ENCODE data around the gene MPPED2. TPM values are rescaled to one million over a fixed set of nuclear protein-coding genes. Genes with fewer than 3 reads are reported as not detected.
"Not testable (repeated sequence)": the region's sequence is repeated elsewhere in the genome, so short reads cannot be mapped to it uniquely, and the experiment has no call there.

MPPED2 gene
- total and polyA plus RNA-seq, 5 experiments from 2014 or later, result 1.4 to 4.9 (median 3.3) TPM; not detected in 2

DNA sequence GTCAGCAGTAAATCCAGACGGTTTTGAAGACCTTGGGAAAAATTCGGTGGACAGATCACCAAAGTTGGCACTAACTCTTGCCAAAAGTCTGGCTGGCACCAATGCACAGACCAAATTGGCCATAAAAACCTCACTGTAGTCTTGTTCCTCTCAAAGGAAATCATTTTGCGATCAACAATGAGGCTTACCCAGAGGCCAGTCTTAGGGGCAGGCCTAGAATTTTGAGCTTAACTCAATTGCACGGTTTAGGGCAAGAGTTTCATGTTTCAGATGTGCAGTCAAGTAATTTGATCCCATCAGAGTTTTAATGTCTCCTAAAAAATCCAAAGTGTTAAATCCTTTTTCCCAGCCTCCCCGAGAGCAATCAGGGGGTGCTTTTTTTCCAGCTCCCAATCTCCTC, 19.0 kb downstream of the MPPED2 start:
- Mint-ChIP-seq H3K27me3 (peaks cover 2 to 41% (median 6%) of the 10 kb centered on the region in 5 donors), H3K4me1 (no peaks in the 10 kb centered on the region), H3K9me3 (no peaks in the 10 kb centered on the region), H3K4me3 (no peak overlapping the region), H3K36me3 (no peaks in the 10 kb centered on the region), H3K27ac (no peak overlapping the region)
- DNase-seq (no peak), ATAC-seq (no peak)
- POLR2A ChIA-PET, result no interaction called here

- DNase-seq, result no peak
- H3K4me3 Mint-ChIP-seq, result no peak overlapping the region
- no peaks in the 10 kb centered on the region for H3K36me3 Mint-ChIP-seq
- H3K27ac Mint-ChIP-seq, result no peak overlapping the region
- no peaks in the 10 kb centered on the region for H3K9me3 Mint-ChIP-seq
- POLR2A ChIA-PET, result no interaction called here
- no peak for ATAC-seq
- H3K4me1 Mint-ChIP-seq, result peaks cover 0 to 4% (median 0%) of the 10 kb centered on the region in 4 donors
- H3K27me3 Mint-ChIP-seq, result peaks cover 2 to 41% (median 6%) of the 10 kb centered on the region in 5 donors
Observed at GRCh38 chr11:30566482-30566881, 19.7 kb downstream of the MPPED2 start.

DNA sequence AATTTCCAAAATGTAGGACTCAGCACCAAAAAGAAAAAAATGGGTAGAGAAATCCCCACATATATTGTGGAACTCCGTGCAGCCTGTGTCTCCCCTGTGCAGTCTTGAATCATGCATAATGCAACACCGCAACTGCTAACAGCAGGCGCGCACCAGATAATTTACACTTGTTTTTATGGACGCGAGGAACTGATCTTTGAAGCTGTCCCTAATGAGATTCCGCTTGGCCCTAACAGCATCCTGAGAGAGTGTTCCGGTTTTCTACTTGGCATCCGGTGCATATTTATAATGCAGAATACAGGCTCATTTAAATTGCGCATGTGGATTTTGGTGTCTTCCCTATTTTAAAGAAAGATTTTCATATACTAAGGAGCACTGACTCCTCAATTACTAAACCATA, 21.1 kb downstream of the MPPED2 start:
- no peaks in the 10 kb centered on the region for H3K36me3 Mint-ChIP-seq
- H3K4me1 Mint-ChIP-seq, result peaks cover 0 to 6% (median 2%) of the 10 kb centered on the region in 4 donors
- H3K27me3 Mint-ChIP-seq, result peaks cover 2 to 38% (median 6%) of the 10 kb centered on the region in 5 donors
- ATAC-seq (no peak), DNase-seq (no peak)
- POLR2A ChIA-PET, result no interaction called here
- H3K27ac Mint-ChIP-seq, result no peak overlapping the region
- no peaks in the 10 kb centered on the region for H3K9me3 Mint-ChIP-seq
- H3K4me3 Mint-ChIP-seq, result no peak overlapping the region

- ATAC-seq (no peak), DNase-seq (no peak)
- no peak overlapping the region for H3K27ac Mint-ChIP-seq
- H3K27me3 Mint-ChIP-seq, result peaks cover 2 to 24% (median 4%) of the 10 kb centered on the region in 5 donors
- H3K9me3 Mint-ChIP-seq, result peaks cover 0 to 2% (median 0%) of the 10 kb centered on the region in 9 donors
- peaks cover 0 to 6% (median 2%) of the 10 kb centered on the region in 4 donors for H3K4me1 Mint-ChIP-seq
- POLR2A ChIA-PET, result interaction anchor here (0.5 kb wide), 1 partner anchor 874 kb away, joined by 3 read pairs; no protein-coding TSS in a partner anchor
- no peaks in the 10 kb centered on the region for H3K36me3 Mint-ChIP-seq
- no peak overlapping the region for H3K4me3 Mint-ChIP-seq
Observed at GRCh38 chr11:30561691-30562415, 24.3 kb downstream of the MPPED2 start.

- H3K9me3 Mint-ChIP-seq, result peaks cover 0 to 2% (median 0%) of the 10 kb centered on the region in 9 donors
- no peak overlapping the region for H3K27ac Mint-ChIP-seq
- peaks cover 0 to 6% (median 2%) of the 10 kb centered on the region in 4 donors for H3K4me1 Mint-ChIP-seq
- DNase-seq, result no peak
- POLR2A ChIA-PET, result no interaction called here
- no peak overlapping the region for H3K4me3 Mint-ChIP-seq
- H3K27me3 Mint-ChIP-seq, result peaks cover 2 to 18% (median 4%) of the 10 kb centered on the region in 5 donors
- ATAC-seq, result no peak
- H3K36me3 Mint-ChIP-seq, result no peaks in the 10 kb centered on the region
Observed at GRCh38 chr11:30560206-30561106, 25.7 kb downstream of the MPPED2 start.

- POLR2A ChIA-PET, result no interaction called here
Observed at GRCh38 chr11:30559004-30559403, 27.1 kb downstream of the MPPED2 start.

GRCh38 chr11:30554587-30554986, 31.6 kb downstream of the MPPED2 start:
- H3K9me3 Mint-ChIP-seq, H3K4me3 Mint-ChIP-seq, ATAC-seq, H3K36me3 Mint-ChIP-seq, H3K4me1 Mint-ChIP-seq, DNase-seq, POLR2A ChIA-PET, H3K27ac Mint-ChIP-seq, H3K27me3 Mint-ChIP-seq: not testable (repeated sequence)

More at GRCh38 chr11:30559004-30559403, 27.1 kb downstream of the MPPED2 start:
- peaks cover 0 to 2% (median 0%) of the 10 kb centered on the region in 9 donors for H3K9me3 Mint-ChIP-seq
- H3K27me3 Mint-ChIP-seq, result peaks cover 0 to 12% (median 2%) of the 10 kb centered on the region in 5 donors
- ATAC-seq, result no peak
- H3K27ac Mint-ChIP-seq, result no peak overlapping the region
- no peak overlapping the region for H3K4me3 Mint-ChIP-seq
- H3K36me3 Mint-ChIP-seq, result no peaks in the 10 kb centered on the region
- peaks cover 0 to 6% (median 2%) of the 10 kb centered on the region in 4 donors for H3K4me1 Mint-ChIP-seq
- no peak for DNase-seq

DNA sequence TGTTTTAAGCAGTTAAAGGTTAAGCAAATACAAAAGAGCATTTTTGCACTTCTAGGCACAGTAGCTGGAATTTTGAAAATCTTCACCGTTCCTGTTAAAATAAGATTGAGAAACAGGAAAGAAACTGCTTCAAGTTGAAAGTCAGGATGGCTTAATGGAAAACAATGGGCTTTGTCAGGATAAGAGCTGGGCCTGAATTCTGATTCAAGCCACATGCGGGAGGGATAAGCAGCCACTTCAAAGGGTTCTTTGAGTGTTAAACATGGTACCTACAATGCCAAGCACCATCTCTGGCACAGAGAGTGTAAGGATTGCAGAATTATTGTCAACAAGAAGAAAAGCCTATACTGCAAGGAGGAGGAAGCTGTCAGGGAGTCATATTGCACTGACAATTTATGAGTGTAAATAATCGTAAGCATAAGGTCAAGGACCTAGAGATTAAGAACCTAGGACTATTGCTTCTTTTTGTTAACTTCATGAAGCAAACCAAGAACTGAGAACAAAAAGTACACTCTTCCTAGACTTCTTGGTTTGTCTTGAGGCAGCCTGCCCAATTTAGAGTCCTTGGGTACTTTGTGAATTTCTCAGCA, 32.5 kb downstream of the MPPED2 start:
- no peak overlapping the region for H3K27ac Mint-ChIP-seq
- no peaks in the 10 kb centered on the region for H3K4me1 Mint-ChIP-seq
- no peak overlapping the region for H3K4me3 Mint-ChIP-seq
- no peaks in the 10 kb centered on the region for H3K36me3 Mint-ChIP-seq
- POLR2A ChIA-PET, result no interaction called here
- ATAC-seq (no peak), DNase-seq (no peak)
- peaks cover 0 to 2% (median 0%) of the 10 kb centered on the region in 9 donors for H3K9me3 Mint-ChIP-seq
- H3K27me3 Mint-ChIP-seq, result peaks cover 0 to 4% (median 0%) of the 10 kb centered on the region in 5 donors

DNA sequence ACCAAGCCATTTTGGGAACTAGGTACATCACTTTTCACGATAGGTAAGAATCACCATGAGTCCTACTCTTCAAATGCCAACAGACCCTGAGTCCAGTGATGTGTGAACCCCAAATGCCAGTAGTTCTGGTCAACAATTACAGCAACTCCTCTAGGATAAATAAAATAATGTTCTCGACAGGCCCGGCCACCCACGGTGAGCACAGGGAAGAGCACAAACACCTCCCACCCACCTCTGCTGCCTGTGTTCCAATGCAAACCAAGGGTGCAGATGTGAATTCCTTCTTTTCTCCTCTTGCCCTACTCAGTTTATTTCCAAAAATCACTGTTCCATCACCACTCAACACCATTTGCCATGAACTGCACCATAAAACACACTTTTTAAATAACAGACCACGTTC, 33.3 kb downstream of the MPPED2 start:
- Mint-ChIP-seq H3K9me3 (peaks cover 0 to 2% (median 0%) of the 10 kb centered on the region in 9 donors), H3K4me1 (no peaks in the 10 kb centered on the region), H3K36me3 (no peaks in the 10 kb centered on the region), H3K27ac (no peak overlapping the region), H3K4me3 (no peak overlapping the region), H3K27me3 (peaks cover 0 to 4% (median 0%) of the 10 kb centered on the region in 5 donors)
- no peak for ATAC-seq
- POLR2A ChIA-PET, result no interaction called here
- no peak for DNase-seq

DNA sequence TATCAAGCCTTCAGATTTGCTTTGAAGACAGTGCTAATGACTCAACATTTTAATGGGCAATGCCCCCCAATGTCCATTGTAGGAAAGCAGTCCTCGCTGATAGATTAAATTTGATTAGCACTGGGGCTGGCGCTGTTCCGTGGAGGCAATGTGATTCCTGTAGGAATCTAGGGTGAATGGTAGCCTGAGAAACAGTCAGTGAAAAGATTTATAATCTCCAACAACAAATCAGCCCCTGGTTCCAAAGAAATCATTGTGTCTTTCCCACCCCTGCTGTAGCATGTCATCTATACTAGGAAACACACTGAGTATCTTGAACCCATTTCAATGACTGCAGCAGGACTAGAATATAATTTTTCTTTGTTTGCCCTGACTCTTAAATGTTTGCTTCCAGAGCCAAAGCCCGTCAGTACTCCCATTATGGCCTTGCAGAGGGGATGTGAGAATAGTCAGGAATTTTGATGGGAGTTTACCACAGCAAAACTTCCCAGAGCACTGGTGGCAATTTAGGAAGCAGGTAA, 36.1 kb downstream of the MPPED2 start:
- ATAC-seq, result no peak
- DNase-seq, result no peak
- Mint-ChIP-seq H3K36me3 (no peaks in the 10 kb centered on the region), H3K4me3 (no peak overlapping the region), H3K9me3 (peaks cover 0 to 8% (median 0%) of the 10 kb centered on the region in 9 donors), H3K27me3 (no peaks in the 10 kb centered on the region), H3K27ac (no peak overlapping the region), H3K4me1 (no peaks in the 10 kb centered on the region)
- POLR2A ChIA-PET, result no interaction called here

GRCh38 chr11:30549565-30549964, 36.6 kb downstream of the MPPED2 start:
- Mint-ChIP-seq H3K27me3 (peaks cover 0 to 4% (median 0%) of the 10 kb centered on the region in 5 donors), H3K27ac (no peak overlapping the region), H3K4me1 (no peaks in the 10 kb centered on the region), H3K9me3 (peaks cover 0 to 13% (median 0%) of the 10 kb centered on the region in 9 donors), H3K36me3 (no peaks in the 10 kb centered on the region), H3K4me3 (no peak overlapping the region)
- POLR2A ChIA-PET, result no interaction called here
- ATAC-seq (no peak), DNase-seq (no peak)

GRCh38 chr11:30546334-30546733, 39.8 kb downstream of the MPPED2 start:
- H3K36me3 Mint-ChIP-seq, result no peaks in the 10 kb centered on the region
- no peak overlapping the region for H3K4me3 Mint-ChIP-seq
- H3K9me3 Mint-ChIP-seq, result peaks cover 0 to 18% (median 0%) of the 10 kb centered on the region in 9 donors
- H3K4me1 Mint-ChIP-seq, result no peaks in the 10 kb centered on the region
- DNase-seq (no peak), ATAC-seq (no peak)
- POLR2A ChIA-PET, result no interaction called here
- peaks cover 0 to 4% (median 0%) of the 10 kb centered on the region in 5 donors for H3K27me3 Mint-ChIP-seq
- no peak overlapping the region for H3K27ac Mint-ChIP-seq

Measured in naive thymus-derived CD8-positive, alpha-beta T cell (primary cell).